ENCODE results near the gene MUC21. TPM values are rescaled to one million over a fixed set of nuclear protein-coding genes. Genes with fewer than 3 reads are reported as not detected.

MUC21 gene
- total RNA-seq, 4 donors from 2014 or later: not detected

GRCh38 chr6:30940361-30940986 is 43.0 kb upstream of the MUC21 start, which contains the start of gene MUCL3:
TSS of gene MUCL3 (plus strand) at chr6:30940973. CDS start at chr6:30941000, 27 bp downstream.
- no peaks in the 10 kb centered on the region for H3K27me3 ChIP-seq
- intact Hi-C loops (cut with DNase I): no loop called here

GRCh38 chr6:30942338-30943060 is 41.0 kb upstream of the MUC21 start:
- WGBS, 2 donors: 16 to 19% methylated on average over 14 to 15 of the region's 15 CpGs
- Histone ChIP-seq H3K4me1 (peaks cover 8 to 12% of the 10 kb centered on the region in 2 donors), H3K27ac (no peak overlapping the region), H3K4me3 (replicated peaks in 1 of 3) (no peak overlapping the region), H3K9me3 (no peaks in the 10 kb centered on the region), H3K27me3 (no peaks in the 10 kb centered on the region), H3K36me3 (no peaks in the 10 kb centered on the region)
- TF ChIP-seq POLR2A (IDR thresholded peaks at IDR 0.05) (peak in 1 of 2 donors; percentile 16), CTCF (IDR thresholded peaks at IDR 0.05) (peak in 4 of 6 experiments; percentile 55 to 78 (median 60))
- intact Hi-C loops (cut with DNase I): no loop called here
- peak; percentile 81 to 93 for DNase-seq

More at GRCh38 chr6:30940361-30940986, 43.0 kb upstream of the MUC21 start, which contains the start of gene MUCL3:
- Histone ChIP-seq H3K36me3 (no peaks in the 10 kb centered on the region), H3K9me3 (no peaks in the 10 kb centered on the region), H3K4me3 (replicated peaks in 1 of 3) (no peak within 1 kb of the TSS), H3K27ac (no peak within 1 kb of the TSS), H3K4me1 (peaks cover 8 to 12% of the 10 kb centered on the region in 2 donors)
- DNase-seq: no peak
- 72 to 73% methylated on average over 14 to 15 of the region's 16 CpGs for WGBS, 2 donors
- TF ChIP-seq CTCF (IDR thresholded peaks at IDR 0.05): no peak
- TF ChIP-seq POLR2A (IDR thresholded peaks at IDR 0.05): no peak

- WGBS, 2 donors: 93% methylated on average over 4 of the region's 4 CpGs
- intact Hi-C loops (cut with DNase I): no loop called here
These were observed 39.5 kb upstream of the MUC21 start for GRCh38 chr6:30944051-30944450.

GRCh38 chr6:30945281-30945680 is 38.2 kb upstream of the MUC21 start:
- DNase-seq: no peak
- WGBS, 2 donors: 77 to 80% methylated on average over 5 of the region's 5 CpGs
- intact Hi-C loops (cut with DNase I): no loop called here

More at GRCh38 chr6:30944051-30944450, 39.5 kb upstream of the MUC21 start:
- Histone ChIP-seq H3K4me1 (peaks cover 8 to 12% of the 10 kb centered on the region in 2 donors), H3K27me3 (no peaks in the 10 kb centered on the region), H3K27ac (no peak overlapping the region), H3K36me3 (no peaks in the 10 kb centered on the region), H3K4me3 (replicated peaks in 1 of 3) (no peak overlapping the region), H3K9me3 (no peaks in the 10 kb centered on the region)
- no peak for DNase-seq
- no peak for TF ChIP-seq CTCF (IDR thresholded peaks at IDR 0.05)
- no peak for TF ChIP-seq POLR2A (IDR thresholded peaks at IDR 0.05)

More at GRCh38 chr6:30945281-30945680, 38.2 kb upstream of the MUC21 start:
- Histone ChIP-seq H3K4me3 (replicated peaks in 1 of 3) (no peak overlapping the region), H3K27me3 (no peaks in the 10 kb centered on the region), H3K4me1 (peaks cover 8 to 12% of the 10 kb centered on the region in 2 donors), H3K9me3 (no peaks in the 10 kb centered on the region), H3K27ac (no peak overlapping the region), H3K36me3 (no peaks in the 10 kb centered on the region)
- TF ChIP-seq CTCF (IDR thresholded peaks at IDR 0.05) (no peak), POLR2A (IDR thresholded peaks at IDR 0.05) (no peak)

Data from thyroid gland (tissue), 4 donors.